ENCODE data around the gene A1BG.
"Not testable (repeated sequence)": the region's sequence is repeated elsewhere in the genome, so short reads cannot be mapped to it uniquely, and the experiment has no call there.

Gene A1BG

DNA sequence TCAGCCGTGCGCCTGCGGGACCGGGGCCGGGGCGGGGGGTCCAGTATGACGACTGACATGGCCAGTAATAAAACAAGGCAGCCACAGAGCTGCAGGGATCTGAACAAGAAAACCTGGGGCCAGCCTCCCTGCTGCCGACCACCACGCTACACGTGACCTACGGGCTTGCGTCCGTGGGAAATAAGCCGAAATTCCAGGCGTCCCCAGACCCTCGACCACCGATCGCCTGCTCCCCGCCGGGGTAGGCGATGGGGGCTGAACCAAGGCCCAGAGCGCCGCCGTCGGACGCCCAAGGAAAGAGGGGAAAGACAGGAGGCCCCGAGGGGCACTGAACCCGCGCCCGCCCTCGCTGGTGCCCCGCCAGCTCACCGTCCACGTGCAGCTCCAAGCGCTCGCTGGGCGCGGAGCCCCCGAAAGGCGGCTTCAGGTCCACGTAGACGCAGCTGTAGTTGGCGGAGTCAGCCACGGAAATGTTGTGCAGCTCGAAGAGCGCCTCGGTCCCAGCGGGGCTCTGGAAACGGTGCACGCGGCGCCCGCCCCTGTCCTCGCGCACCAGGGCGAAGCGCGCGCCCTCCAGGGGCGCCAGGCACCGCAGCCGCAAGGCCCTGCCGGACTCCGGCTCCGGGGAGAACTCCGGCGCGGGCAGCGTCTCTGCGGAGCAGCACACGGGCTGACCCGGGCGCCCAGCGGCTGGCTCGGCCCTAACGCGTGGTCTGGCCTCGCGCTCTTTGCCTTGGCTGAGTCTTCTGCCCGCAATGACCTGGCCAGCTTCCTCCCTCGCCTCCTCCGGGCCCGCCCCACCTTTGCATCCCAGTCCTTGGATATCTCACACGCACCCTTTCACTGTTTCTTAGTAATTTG, 3.1 kb downstream of the A1BG start:
- TF ChIP-seq CTCF (IDR thresholded peaks at IDR 0.05; ENCODE audit: low read depth, low read length) = no peak
- no peak for DNase-seq (ENCODE audit: extremely low read depth, low read depth)

- no peak for DNase-seq (ENCODE audit: extremely low read depth, low read depth)
- no peak for TF ChIP-seq CTCF (IDR thresholded peaks at IDR 0.05; ENCODE audit: low read depth, low read length)
Measured at GRCh38 chr19:58349590-58349989, 3.7 kb downstream of the A1BG start.

DNA sequence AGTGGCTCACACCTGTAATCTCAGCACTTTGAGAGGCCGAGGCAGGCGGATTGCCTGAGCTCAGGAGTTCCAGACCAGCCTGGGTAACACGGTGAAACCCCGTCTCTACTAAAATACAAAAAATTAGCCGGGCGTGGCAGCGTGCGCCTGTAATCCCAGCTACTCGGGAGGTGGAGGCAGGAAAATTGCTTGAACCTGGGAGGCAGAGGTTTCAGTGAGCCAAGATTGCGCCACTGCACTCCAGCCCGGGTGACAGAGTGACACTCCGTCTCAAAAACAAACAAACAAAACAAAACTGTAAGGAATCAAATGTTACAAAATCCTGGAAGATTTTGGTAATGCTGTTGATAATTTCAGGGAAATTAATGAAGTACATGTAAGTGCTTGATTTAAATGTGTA, 5.2 kb downstream of the A1BG start:
- DNase-seq (ENCODE audit: extremely low read depth, low read depth) = not testable (repeated sequence)

GRCh38 chr19:58346961-58347929, 6.0 kb downstream of the A1BG start:
- peak; percentile 44 for DNase-seq (ENCODE audit: extremely low read depth, low read depth)
- no peak for TF ChIP-seq CTCF (IDR thresholded peaks at IDR 0.05; ENCODE audit: low read depth, low read length)

DNA sequence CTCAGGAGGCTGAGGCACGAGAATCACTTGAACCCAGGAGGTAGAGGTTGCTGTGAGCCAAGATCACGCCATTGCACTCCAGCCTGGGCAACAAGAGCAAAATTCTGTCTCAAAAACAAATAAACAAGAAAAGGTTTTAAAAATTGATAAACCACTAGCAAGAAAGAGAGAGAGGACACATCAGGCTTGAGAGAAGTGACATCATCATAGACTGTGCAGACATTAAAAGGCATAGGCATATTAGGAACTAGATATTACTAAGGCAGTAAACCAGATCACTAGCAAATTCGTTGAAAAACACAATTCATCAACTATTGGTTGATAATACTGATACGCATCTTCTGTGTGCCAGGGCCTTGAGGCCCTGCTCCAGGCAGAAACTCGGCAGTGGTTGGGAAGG, 7.7 kb downstream of the A1BG start:
- no peak for TF ChIP-seq CTCF (IDR thresholded peaks at IDR 0.05; ENCODE audit: low read depth, low read length)
- DNase-seq (ENCODE audit: extremely low read depth, low read depth) = no peak

DNA sequence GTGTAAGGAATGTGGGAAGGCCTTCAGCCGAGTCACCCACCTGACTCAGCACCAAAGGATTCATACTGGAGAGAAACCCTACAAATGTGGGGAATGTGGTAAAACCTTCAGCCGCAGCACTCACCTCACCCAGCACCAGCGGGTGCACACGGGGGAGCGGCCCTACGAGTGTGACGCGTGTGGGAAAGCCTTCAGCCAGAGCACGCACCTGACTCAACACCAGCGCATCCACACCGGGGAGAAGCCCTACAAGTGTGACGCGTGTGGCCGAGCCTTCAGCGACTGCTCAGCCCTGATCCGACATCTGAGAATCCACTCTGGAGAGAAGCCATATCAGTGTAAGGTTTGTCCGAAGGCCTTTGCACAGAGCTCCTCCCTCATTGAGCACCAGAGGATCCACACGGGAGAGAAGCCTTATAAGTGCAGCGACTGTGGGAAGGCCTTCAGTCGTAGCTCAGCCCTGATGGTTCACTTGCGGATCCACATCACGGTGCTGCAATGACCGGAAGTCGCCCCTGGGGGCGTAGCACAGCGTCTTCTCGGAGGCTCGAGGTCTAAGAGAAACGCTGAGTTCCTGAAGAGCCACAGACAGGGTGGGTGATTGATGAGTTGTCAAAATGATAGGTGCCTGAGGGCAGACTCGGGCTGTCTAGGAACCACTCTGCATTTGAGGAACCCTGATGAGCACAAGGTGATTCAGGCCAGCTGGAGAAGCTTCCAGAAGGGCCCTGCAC, 14.3 kb downstream of the A1BG start:
- no peak for TF ChIP-seq CTCF (IDR thresholded peaks at IDR 0.05; ENCODE audit: low read depth, low read length)
- no peak for DNase-seq (ENCODE audit: extremely low read depth, low read depth)

- no peak for DNase-seq (ENCODE audit: extremely low read depth, low read depth)
- no peak for TF ChIP-seq CTCF (IDR thresholded peaks at IDR 0.05; ENCODE audit: low read depth, low read length)
Measured at GRCh38 chr19:58338336-58338735, 15.0 kb downstream of the A1BG start.
